ENCODE results near the gene CLIC5. TPM values are rescaled to one million over a fixed set of nuclear protein-coding genes. Genes with fewer than 3 reads are reported as not detected.

The CLIC5 gene
- total RNA-seq, 1 experiment from 2014 or later: 0.20 TPM

- Histone ChIP-seq H3K56ac (ENCODE audit: insufficient read length, low read depth, low read length) (no peak overlapping the region), H2BK12ac (ENCODE audit: insufficient read length, low read depth, low read length) (no peak overlapping the region), H2BK5ac (ENCODE audit: insufficient read length, low read length) (no peak overlapping the region), H2AK5ac (ENCODE audit: insufficient read length, low read length) (no peak overlapping the region), H4K91ac (ENCODE audit: insufficient read length, low read depth, low read length) (no peak overlapping the region), H3K79me1 (ENCODE audit: insufficient read depth, low read depth, low read length, poor library complexity, severe bottlenecking) (no peaks in the 10 kb centered on the region), H3K27me3 (ENCODE audit: insufficient read depth, low read length) (no peaks in the 10 kb centered on the region), H4K5ac (ENCODE audit: insufficient read length, low read depth, low read length) (no peak overlapping the region), H3K4me2 (ENCODE audit: insufficient read depth, insufficient read length, low read length) (no peak overlapping the region), H3K23me2 (ENCODE audit: insufficient read length, low read depth, low read length, poor library complexity, severe bottlenecking) (no peaks in the 10 kb centered on the region), H2BK20ac (ENCODE audit: low read depth, low read length, poor library complexity, severe bottlenecking) (no peak overlapping the region), H3K18ac (ENCODE audit: insufficient read length, low read depth, low read length) (no peak overlapping the region), H4K8ac (replicated peaks; ENCODE audit: insufficient read length, low read depth, low read length) (no peak overlapping the region), H4K20me1 (ENCODE audit: control insufficient read depth, insufficient read depth, insufficient read length) (no peaks in the 10 kb centered on the region), H3K9me3 (ENCODE audit: control insufficient read depth, low read depth, low read length) (no peaks in the 10 kb centered on the region), H3K14ac (ENCODE audit: insufficient read depth, low read length) (no peak overlapping the region), H2AFZ (ENCODE audit: low read length) (no peak overlapping the region), H2BK120ac (ENCODE audit: low read depth, low read length, poor library complexity, severe bottlenecking) (no peak overlapping the region), H2BK15ac (ENCODE audit: low read depth, low read length) (no peak overlapping the region), H3K27ac (ENCODE audit: insufficient read length, low read depth, low read length) (no peak overlapping the region), H3K79me2 (ENCODE audit: insufficient read depth, low read length) (no peaks in the 10 kb centered on the region), H3K4ac (ENCODE audit: low read depth, low read length) (no peak overlapping the region), H3T11ph (ENCODE audit: low read length) (no peak overlapping the region), H3K4me1 (ENCODE audit: insufficient read depth, low read length) (no peaks in the 10 kb centered on the region; the same call in 1 of the 2 replicates), H3K23ac (ENCODE audit: insufficient read length, low read depth, low read length) (no peak overlapping the region), H3K9ac (ENCODE audit: extremely low read depth, insufficient read length, low read length) (no peak overlapping the region)
- peaks cover 14% of the 10 kb centered on the region in 2 experiments for H3K4me1 Mint-ChIP-seq
- no peak overlapping the region for H3K4me3 Mint-ChIP-seq
- no peaks in the 10 kb centered on the region; the same call in 1 of the 2 replicates for H3K27me3 Mint-ChIP-seq (ENCODE audit: low read depth)
- no peak overlapping the region for H3K27ac Mint-ChIP-seq
- WGBS (ENCODE audit: extremely low coverage, insufficient read length, low lambda C conversion rate): no CpG with 5 or more reads among the region's 4 CpGs
- TF ChIP-seq, protein P1, sequence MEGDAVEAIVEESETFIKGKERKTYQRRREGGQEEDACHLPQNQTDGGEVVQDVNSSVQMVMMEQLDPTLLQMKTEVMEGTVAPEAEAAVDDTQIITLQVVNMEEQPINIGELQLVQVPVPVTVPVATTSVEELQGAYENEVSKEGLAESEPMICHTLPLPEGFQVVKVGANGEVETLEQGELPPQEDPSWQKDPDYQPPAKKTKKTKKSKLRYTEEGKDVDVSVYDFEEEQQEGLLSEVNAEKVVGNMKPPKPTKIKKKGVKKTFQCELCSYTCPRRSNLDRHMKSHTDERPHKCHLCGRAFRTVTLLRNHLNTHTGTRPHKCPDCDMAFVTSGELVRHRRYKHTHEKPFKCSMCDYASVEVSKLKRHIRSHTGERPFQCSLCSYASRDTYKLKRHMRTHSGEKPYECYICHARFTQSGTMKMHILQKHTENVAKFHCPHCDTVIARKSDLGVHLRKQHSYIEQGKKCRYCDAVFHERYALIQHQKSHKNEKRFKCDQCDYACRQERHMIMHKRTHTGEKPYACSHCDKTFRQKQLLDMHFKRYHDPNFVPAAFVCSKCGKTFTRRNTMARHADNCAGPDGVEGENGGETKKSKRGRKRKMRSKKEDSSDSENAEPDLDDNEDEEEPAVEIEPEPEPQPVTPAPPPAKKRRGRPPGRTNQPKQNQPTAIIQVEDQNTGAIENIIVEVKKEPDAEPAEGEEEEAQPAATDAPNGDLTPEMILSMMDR (conservative IDR thresholded peaks at IDR 0.05): no peak
- H3K36me3 Mint-ChIP-seq (ENCODE audit: insufficient read depth in 1 of 3, low read depth in 3 of 3): 0 out of 7 replicates have a peak, but pooled peaks cover 0 to 1% (median 0%) of the 10 kb centered on the region in 3 experiments
- DNase-seq: no peak
- no peaks in the 10 kb centered on the region for H3K9me3 Mint-ChIP-seq
These were observed 56.0 kb downstream of the CLIC5 start for GRCh38 chr6:45959534-45960145.

All from H9 (cell line).